ENCODE data around the gene GKN2. TPM values are rescaled to one million over a fixed set of nuclear protein-coding genes. Genes with fewer than 3 reads are reported as not detected.

GKN2 gene
- total and polyA plus RNA-seq, 9 of the 15 experiments (the other 6 are each of a cell fraction or from before 2014, with no cell fraction given), result not detected

GRCh38 chr2:68987021-68987503 lies 34.4 kb upstream of the GKN2 start:
- Histone ChIP-seq H3K9ac (ENCODE audit: insufficient read depth in 1 of 2, low read depth in 2 of 2, low read length in 2 of 2) (no peak overlapping the region), H3K4me1 (replicated peaks in 1 of 2; ENCODE audit: control insufficient read depth in 2 of 2, insufficient read depth in 2 of 2, low read length in 2 of 2) (no peaks in the 10 kb centered on the region), H3K4me2 (ENCODE audit: insufficient read depth, low read length) (no peak overlapping the region), H3K79me2 (ENCODE audit: control insufficient read depth, insufficient read depth, low read length) (no peaks in the 10 kb centered on the region), H3K27ac (ENCODE audit: extremely low read depth, low read depth, low read length) (no peak overlapping the region), H3K36me3 (ENCODE audit: control insufficient read depth, insufficient read depth, low read length) (no peaks in the 10 kb centered on the region), H3K9me3 (replicated peaks; ENCODE audit: control insufficient read depth, insufficient read depth, low read depth, low read length) (no peaks in the 10 kb centered on the region), H4K20me1 (replicated peaks; ENCODE audit: control insufficient read depth, insufficient read depth, low read length) (no peaks in the 10 kb centered on the region), H3K4me3 (no peak overlapping the region), H3K9me1 (ENCODE audit: control insufficient read depth, insufficient read depth, low read length) (no peaks in the 10 kb centered on the region), H2AFZ (ENCODE audit: low read depth, low read length) (no peak overlapping the region), H3K27me3 (ENCODE audit: control insufficient read depth in 2 of 2, insufficient read depth in 2 of 2, low read length in 2 of 2) (peaks cover 0 to 16% of the 10 kb centered on the region in 2 experiments; a peak in 4 of 5 replicates)
- peak; percentile 39; the same call in 1 of the 2 replicates for TF ChIP-seq TAL1 (IDR thresholded peaks at IDR 0.05)
- TF ChIP-seq E2F8 (IDR thresholded peaks at IDR 0.05; ENCODE audit: low read depth, partially characterized antibody), result no peak
- TF ChIP-seq CREB3L1 (IDR thresholded peaks at IDR 0.05; ENCODE audit: borderline replicate concordance, low read depth), result no peak
- no peak for TF ChIP-seq NR2C2 (CRISPR knock-in tag; IDR thresholded peaks at IDR 0.05)
- TF ChIP-seq NR2C2 (tag; IDR thresholded peaks at IDR 0.05), result 0 out of 2 replicates have a peak, but pooled peaks have one; percentile 16
- TF ChIP-seq TEAD4 (IDR thresholded peaks at IDR 0.05; ENCODE audit: low read length), result 0 out of 2 replicates have a peak, but pooled peaks have one; percentile 30
- TF ChIP-seq TEAD4 (CRISPR knock-in tag; IDR thresholded peaks at IDR 0.05; ENCODE audit: borderline replicate concordance), result no peak
- TF ChIP-seq SOX6 (IDR thresholded peaks at IDR 0.05), result 0 out of 2 replicates have a peak, but pooled peaks have one; percentile 10
- ChIA-PET CTCF (ENCODE audit: low intra/inter-chr PET ratio) (no interaction called here), POLR2A (no interaction called here)
- in situ Hi-C loops (cut with MboI), result no loop called here
- FAIRE-seq (no peak), ATAC-seq (no peak), DNase-seq (ENCODE audit: extremely low read depth in 1 of 4, low spot score in 3 of 4) (no peak)
- intact Hi-C loops (cut with micrococcal nuclease), result no loop called here
- WGBS (ENCODE audit: insufficient coverage, low coverage, missing lambda C conversion rate), result 3% methylated on average over 5 of the region's 5 CpGs
- no TSS peak for BruUV-seq (replicated peaks)

Data from K562 (cell line).